GM12878 (cell line): ENCODE measurements around the gene RABGGTB. TPM values are rescaled to one million over a fixed set of nuclear protein-coding genes. Genes with fewer than 3 reads are reported as not detected.
"Not testable (repeated sequence)": the region's sequence is repeated elsewhere in the genome, so short reads cannot be mapped to it uniquely, and the experiment has no call there.

Experiments used
- ATAC-seq: fragments of 200-7000 bp; cut with Tn5 transposase; 3 replicates; pipeline ENCODE4 v1.9.1; 2020; ENCODE audit warnings: mild to moderate bottlenecking, moderate library complexity
- BruUV-seq: library from RNA; stranded (reverse); fragments of 400-500 nt; replicated peaks from 2 replicates; lab custom pipeline; 2021; lab: Mats Ljungman, UMichigan
- CTCF ChIA-PET: fragments of 300-600 bp; sonication (Branson Sonifier 250); formaldehyde crosslinking; extraction: SDS; loops from one replicate; lab custom pipeline; 2021; ENCODE audit warnings: inconsistent platforms; lab: Yijun Ruan, JAX
- POLR2A ChIA-PET: fragments of 350-600 bp; formaldehyde crosslinking; extraction: SDS; loops from one replicate; lab custom pipeline; 2021; ENCODE audit warnings: inconsistent platforms; lab: Charles Lee
- RAD21 ChIA-PET: fragments of 300-600 bp; sonication (Branson Sonifier 250); formaldehyde crosslinking; loops from one replicate; lab custom pipeline; 2023; ENCODE audit warnings: antibody characterized with exemption; ENCODE audit not compliant: unreplicated experiment; lab: Charles Lee
- SMC1A ChIA-PET: fragments of 300-600 bp; sonication (Branson Sonifier 250); formaldehyde crosslinking; loops from one replicate; lab custom pipeline; 2023; ENCODE audit not compliant: unreplicated experiment, uncharacterized antibody; lab: Charles Lee
- DNase-seq: peaks from one replicate; pipeline ENCODE4 v3.0.0-alpha.2; 2011; ENCODE audit warnings: low read depth, low spot score
- FAIRE-seq: peaks from 3 replicates; lab custom pipeline; 2011; peaks lifted over from hg19 to GRCh38; lab: Jason Lieb, UNC
- H2AFZ ChIP-seq: 2 replicates; pipeline ENCODE4 v1.6.0; 2011; ENCODE audit warnings: low read depth, low read length, control low read depth; ENCODE audit not compliant: control insufficient read depth
- H3K27ac ChIP-seq: 2 replicates; pipeline ENCODE4 v1.5.1; 2011; ENCODE audit warnings: control low read depth; ENCODE audit not compliant: control insufficient read depth, insufficient read depth
- H3K27me3 ChIP-seq, 2 experiments: replicated peaks in 1 of 2; 2 replicates each; pipeline versions ENCODE4 v1.6.0 to v1.6.1; 2011; ENCODE audit warnings: low read length in 1 of 2; ENCODE audit not compliant: control insufficient read depth in 2 of 2, insufficient read depth in 2 of 2
- H3K36me3 ChIP-seq, 2 experiments: 2 replicates each; pipeline ENCODE4 v1.5.1; 2011; ENCODE audit warnings: low read length in 1 of 2; ENCODE audit not compliant: control insufficient read depth in 2 of 2, insufficient read depth in 2 of 2
- H3K4me1 ChIP-seq: 2 replicates; pipeline ENCODE4 v1.6.1; 2011; ENCODE audit warnings: mild to moderate bottlenecking, low read length, moderate library complexity, mixed read lengths; ENCODE audit not compliant: control insufficient read depth, insufficient read depth
- H3K4me2 ChIP-seq: 2 replicates; pipeline ENCODE4 v1.6.0; 2011; ENCODE audit warnings: control low read depth; ENCODE audit not compliant: control insufficient read depth, insufficient read depth
- H3K4me3 ChIP-seq: fragments of 200-600 bp; sonication (generic); 2 replicates; pipeline ENCODE4 v1.5.1; 2016
- H3K79me2 ChIP-seq: 2 replicates; pipeline ENCODE4 v1.6.0; 2011; ENCODE audit warnings: low read length; ENCODE audit not compliant: control insufficient read depth, insufficient read depth
- H3K9ac ChIP-seq: 2 replicates; pipeline ENCODE4 v1.8.0; 2011; ENCODE audit warnings: low read length, control low read depth, mixed read lengths; ENCODE audit not compliant: control insufficient read depth, insufficient read depth
- H3K9me3 ChIP-seq: replicated peaks from 3 replicates; pipeline ENCODE4 v1.5.1; 2011; ENCODE audit warnings: mild to moderate bottlenecking, low read length; ENCODE audit not compliant: control insufficient read depth, insufficient read depth
- H4K20me1 ChIP-seq: 2 replicates; pipeline ENCODE4 v1.6.0; 2011; ENCODE audit not compliant: control insufficient read depth, insufficient read depth
- BMI1 ChIP-seq: fragments of 450-650 bp; IDR thresholded peaks from 2 replicates; pipeline ENCODE4 v1.6.1; 2016; ENCODE audit warnings: mild to moderate bottlenecking, moderate library complexity, borderline replicate concordance
- CBFB ChIP-seq: IDR thresholded peaks from 2 replicates; pipeline ENCODE4 v1.6.1; 2016; ENCODE audit warnings: antibody characterized with exemption, low read depth
- FOXM1 ChIP-seq: IDR thresholded peaks from 2 replicates; pipeline ENCODE4 v1.6.1; 2012; ENCODE audit warnings: low read depth, mild to moderate bottlenecking, inconsistent platforms, low read length, moderate library complexity
- LARP7 ChIP-seq: fragments of 450-650 bp; IDR thresholded peaks from 2 replicates; pipeline ENCODE4 v1.6.1; 2017; ENCODE audit warnings: mild to moderate bottlenecking
- MEF2A ChIP-seq: IDR thresholded peaks from 2 replicates; pipeline ENCODE4 v1.6.1; 2011; ENCODE audit warnings: low read depth, mild to moderate bottlenecking, low read length, moderate library complexity; ENCODE audit not compliant: insufficient read depth
- NFIC ChIP-seq: IDR thresholded peaks from 2 replicates; pipeline ENCODE4 v1.6.1; 2012; ENCODE audit warnings: low read depth, mild to moderate bottlenecking, inconsistent platforms, low read length, moderate library complexity
- RUNX3 ChIP-seq: IDR thresholded peaks from 2 replicates; pipeline ENCODE4 v1.6.1; 2012; ENCODE audit warnings: low read length, inconsistent platforms
- SIX5 ChIP-seq: IDR thresholded peaks from 2 replicates; pipeline ENCODE4 v1.6.1; 2011; ENCODE audit warnings: mild to moderate bottlenecking, low read depth, low read length, moderate library complexity; ENCODE audit not compliant: severe bottlenecking
- ZNF274 ChIP-seq: IDR thresholded peaks from one replicate; pipeline ENCODE4 v1.8.0; 2011; ENCODE audit not compliant: insufficient read length, insufficient read depth
- ZNF384 ChIP-seq: IDR thresholded peaks from 2 replicates; pipeline ENCODE4 v1.6.1; 2012; ENCODE audit warnings: low read depth, mild to moderate bottlenecking, low read length, improper control_type of control experiment, borderline replicate concordance
- WGBS: methylation state at CpG from one replicate; pipeline ENCODE4 v1.1.6; 2016; ENCODE audit warnings: low lambda C conversion rate; ENCODE audit not compliant: insufficient replicate concordance, insufficient coverage; ENCODE audit errors: missing lambda C conversion rate; 5-methylcytosine and 5-hydroxymethylcytosine counted together
- in situ Hi-C: fragments of 300-500 bp; cut with MboI; formaldehyde crosslinking; loops from 9 replicates; pipeline ENCODE4 v1.14.3; 2018; ENCODE audit warnings: mixed read lengths
- intact Hi-C: fragments of 100-400 bp; cut with micrococcal nuclease; formaldehyde crosslinking; loops from one replicate; pipeline ENCODE4 v1.14.2; 2022; ENCODE audit not compliant: unreplicated experiment
- polyA plus RNA-seq, 11 experiments: library from polyadenylated mRNA; depleted of rRNA in 4 of 11; unstranded in 6 of 11; stranded (reverse) in 5 of 11; fragments of >200 nt; fragmentation: Nextera tagmentation in 4 of 11; fragmentation: Illumina TruSeq in 1 of 11; extraction: Ambion mirVana in 4 of 11; extraction: Trizol in 1 of 11; gene quantifications; 1 replicate in 1 of 11; 2 replicates in 10 of 11; pipeline versions ENCODE4 v1.2.1 to v1.2.3, GENCODE V29; 2011 to 2016; ENCODE audit warnings: inconsistent platforms in 2 of 11, missing spikeins in 2 of 11, low read depth in 1 of 11
- total RNA-seq, 4 experiments: library from RNA; depleted of rRNA in 3 of 4; stranded (reverse); fragments of >200 nt in 3 of 4; fragmentation: Illumina TruSeq in 1 of 4; extraction: Trizol in 1 of 4; gene quantifications; 2 replicates each; pipeline versions ENCODE4 v1.2.1 to v1.2.3, GENCODE V29; 2013 to 2021

Gene RABGGTB
- total and polyA plus RNA-seq, 10 of the 15 experiments (the other 5 are each of a cell fraction or from before 2014, with no cell fraction given) = 50.5 to 213 (median 157) TPM

GRCh38 chr1:75745276-75745675 is 40.8 kb upstream of the RABGGTB start:
- FAIRE-seq (no peak), DNase-seq (no peak), ATAC-seq (peak; percentile 89)
- BruUV-seq = no TSS peak
- no peaks in the 10 kb centered on the region for H3K27me3 ChIP-seq
- in situ Hi-C loops (no loop called here), intact Hi-C loops (no loop called here)
- H3K27ac ChIP-seq = peak overlapping the region; percentile 34; the same call in 1 of the 2 replicates
- H3K79me2 ChIP-seq = no peaks in the 10 kb centered on the region
- H3K9me3 ChIP-seq = no peaks in the 10 kb centered on the region
- peaks cover 8% of the 10 kb centered on the region for H3K4me1 ChIP-seq
- RAD21 ChIA-PET = interaction anchor here (0.5 to 1.0 kb wide), 2 partner anchors 17 to 834 kb away, joined by 3 read pairs; no protein-coding TSS in a partner anchor
- H3K9ac ChIP-seq = no peak overlapping the region
- H3K4me2 ChIP-seq = peak overlapping the region; percentile 28; the same call in 1 of the 2 replicates
- CTCF ChIA-PET = interaction anchor here (0.7 to 0.8 kb wide), 2 partner anchors 16 to 22 kb away, joined by 3 to 4 read pairs; no protein-coding TSS in a partner anchor
- POLR2A ChIA-PET = no interaction called here
- WGBS = 27% methylated on average over 4 of the region's 4 CpGs
- TF ChIP-seq NFIC (peak; percentile 45; the same call in 1 of the 2 replicates), CBFB (0 out of 2 replicates have a peak, but pooled peaks have one; percentile 36), RUNX3 (peak; percentile 91), FOXM1 (peak; percentile 36; the same call in 1 of the 2 replicates), SIX5 (no peak), LARP7 (no peak), ZNF384 (0 out of 2 replicates have a peak, but pooled peaks have one; percentile 18), ZNF274 (no peak), MEF2A (0 out of 2 replicates have a peak, but pooled peaks have one; percentile 4), BMI1 (no peak)
- SMC1A ChIA-PET = interaction anchor here (0.9 to 2.9 kb wide), 8 partner anchors 14 to 576 kb away, joined by 3 to 12 read pairs (median 6); partner anchors contain the start of gene RABGGTB
- no peaks in the 10 kb centered on the region; the same call in 1 of the 2 replicates for H4K20me1 ChIP-seq
- H2AFZ ChIP-seq = no peak overlapping the region
- peaks cover 6 to 14% of the 10 kb centered on the region in 2 experiments for H3K36me3 ChIP-seq
- peak overlapping the region; percentile 47; the same call in 1 of the 2 replicates for H3K4me3 ChIP-seq

- H2AFZ ChIP-seq, H3K4me1 ChIP-seq, RAD21 ChIA-PET, H3K27ac ChIP-seq, H4K20me1 ChIP-seq, SMC1A ChIA-PET, DNase-seq, in situ Hi-C loops, H3K9me3 ChIP-seq, H3K4me2 ChIP-seq, H3K9ac ChIP-seq, H3K79me2 ChIP-seq, POLR2A ChIA-PET, FAIRE-seq, H3K4me3 ChIP-seq, ATAC-seq, CTCF ChIA-PET, H3K27me3 ChIP-seq, intact Hi-C loops: not testable (repeated sequence)
- BruUV-seq = TSS peak; percentile 9
- H3K36me3 ChIP-seq = peaks cover 3 to 13% of the 10 kb centered on the region in 2 experiments; a peak in 3 of 4 replicates
Observed at GRCh38 chr1:75757210-75757609, 28.8 kb upstream of the RABGGTB start.
